Measurements from ENCODE around the gene SCGB3A2.
"Not testable (repeated sequence)": the region's sequence is repeated elsewhere in the genome, so short reads cannot be mapped to it uniquely, and the experiment has no call there.

The SCGB3A2 gene

DNA sequence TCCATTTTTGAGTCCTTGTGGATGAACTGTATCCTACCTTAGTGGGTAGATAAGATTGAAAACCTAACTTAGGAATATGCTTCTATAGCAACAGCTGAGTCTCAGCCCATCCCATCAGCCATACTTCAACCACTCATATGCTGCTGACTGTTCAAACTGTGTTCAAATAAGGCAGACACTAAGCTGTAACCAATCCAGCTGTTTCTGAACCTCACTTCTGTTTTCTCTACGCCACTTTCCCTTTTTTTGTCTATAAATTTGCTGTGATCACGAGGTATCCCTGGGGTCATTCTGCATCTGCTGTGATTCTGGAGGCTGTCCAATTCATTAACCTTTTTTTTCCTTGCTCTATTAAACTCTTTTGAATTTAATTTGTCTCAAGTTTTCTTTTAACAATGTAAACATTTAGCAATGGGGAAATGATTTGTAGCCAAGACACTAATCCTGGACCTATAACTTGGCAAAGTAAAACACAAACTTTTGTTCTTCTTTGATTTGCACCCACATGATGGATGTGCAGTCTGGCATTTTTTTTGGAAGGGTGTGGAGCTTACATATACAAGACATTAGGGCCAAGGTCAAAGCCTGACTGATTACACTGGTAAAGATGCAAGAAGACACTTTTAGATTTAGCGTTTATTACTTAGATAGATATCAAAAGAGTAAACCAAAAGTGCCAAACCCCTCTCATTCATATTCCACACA is 14.9 kb upstream of the SCGB3A2 start:
- no peak for DNase-seq (ENCODE audit: low spot score)

- DNase-seq (ENCODE audit: low spot score) = no peak
Observed at GRCh38 chr5:147869112-147869511, 9.4 kb upstream of the SCGB3A2 start.

- not testable (repeated sequence) for DNase-seq (ENCODE audit: low spot score)
Observed at GRCh38 chr5:147869892-147870291, 8.6 kb upstream of the SCGB3A2 start.

DNA sequence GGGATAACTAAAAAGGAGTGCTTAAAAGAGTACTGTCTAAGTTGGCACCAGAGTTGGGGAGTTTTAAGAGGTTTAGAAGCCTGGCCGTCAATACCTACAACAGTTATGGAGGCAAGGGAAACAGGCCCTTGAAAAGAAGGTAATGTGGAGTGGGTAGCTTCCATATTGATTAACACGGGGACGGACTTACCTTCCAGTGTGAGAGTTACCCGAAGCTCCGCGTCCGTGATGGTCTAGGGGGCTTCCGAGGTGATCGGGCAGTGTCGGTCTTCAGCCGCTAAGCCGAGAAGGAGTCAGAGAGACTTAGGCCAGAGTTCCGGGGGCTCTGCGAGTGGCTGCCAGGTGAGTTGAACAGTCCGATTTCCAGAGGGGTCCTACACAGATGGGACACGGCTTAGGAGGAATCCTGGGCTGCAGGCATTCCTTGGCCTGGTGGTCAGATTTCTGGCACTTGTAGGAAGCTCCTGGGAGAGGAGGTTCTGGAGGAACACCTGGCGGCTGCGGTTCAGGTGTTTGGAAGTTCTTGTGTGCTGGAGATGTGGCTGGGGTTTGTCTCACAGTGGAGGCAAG is 6.4 kb upstream of the SCGB3A2 start:
- DNase-seq (ENCODE audit: low spot score) = not testable (repeated sequence)

DNA sequence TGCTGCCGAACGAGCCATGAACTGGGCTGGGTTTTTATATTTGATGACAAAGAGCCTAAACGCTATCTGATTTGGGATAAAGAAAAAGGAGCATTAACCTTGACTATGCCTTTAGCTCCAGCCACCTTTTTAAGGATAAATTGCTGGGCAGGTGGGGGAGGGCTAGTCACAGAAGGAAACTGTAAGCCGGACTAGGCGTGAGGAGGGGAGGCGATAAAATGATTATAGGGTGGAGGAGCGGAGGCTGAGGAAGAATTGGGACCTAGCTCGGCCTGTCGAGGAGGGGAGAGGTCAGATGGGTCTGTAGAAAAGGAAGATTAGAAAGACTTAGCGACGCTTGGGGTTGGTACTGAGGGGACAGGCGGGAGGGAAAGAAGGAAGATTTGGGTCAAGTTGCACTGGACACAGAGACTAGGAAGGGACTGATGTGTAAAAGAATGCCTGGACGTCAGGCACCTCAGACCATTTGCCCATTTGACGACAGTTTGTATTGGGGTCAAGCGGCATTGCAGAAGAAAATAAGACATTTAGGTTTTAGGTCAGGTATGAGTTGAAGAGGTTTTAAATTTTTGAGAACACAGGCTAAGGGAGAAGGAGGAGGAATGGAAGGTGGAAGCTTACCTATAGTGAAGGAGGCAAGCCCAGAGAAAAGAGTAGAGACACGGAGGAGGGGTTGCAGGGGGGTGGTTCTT is 5.6 kb upstream of the SCGB3A2 start:
- DNase-seq (ENCODE audit: low spot score) = not testable (repeated sequence)

DNA sequence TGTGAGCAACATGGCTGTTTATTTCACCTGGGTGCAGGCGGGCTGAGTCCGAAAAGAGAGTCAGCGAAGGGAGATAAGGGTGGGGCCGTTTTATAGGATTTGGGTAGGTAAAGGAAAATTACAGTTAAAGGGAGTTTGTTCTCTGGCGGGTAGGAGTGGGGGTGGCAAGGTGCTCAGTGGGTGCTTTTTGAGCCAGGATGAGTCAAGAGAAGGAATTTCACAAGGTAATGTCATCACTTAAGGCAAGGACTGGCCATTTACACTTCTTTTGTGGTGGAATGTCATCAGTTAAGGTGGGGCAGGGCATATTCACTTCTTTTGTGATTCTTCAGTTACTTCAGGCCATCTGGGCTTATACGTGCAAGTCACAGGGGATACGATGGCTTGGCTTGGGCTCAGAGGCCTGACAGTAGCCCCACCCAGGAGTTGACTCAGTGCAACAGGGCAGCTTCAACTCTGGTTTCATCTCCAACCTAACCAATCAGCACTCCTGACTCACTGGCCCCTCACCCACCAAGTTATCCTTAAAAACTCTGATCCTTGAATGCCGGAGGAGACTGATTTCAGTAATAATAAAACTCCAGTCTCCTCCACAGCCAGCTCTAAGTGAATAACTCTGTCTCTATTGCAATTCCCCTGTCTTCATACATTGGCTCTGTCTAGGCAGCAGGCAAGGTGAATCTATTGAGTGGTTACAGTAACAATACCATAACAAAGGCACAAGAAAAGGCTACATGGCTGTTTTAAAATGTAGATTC is 4.2 kb upstream of the SCGB3A2 start:
- not testable (repeated sequence) for DNase-seq (ENCODE audit: low spot score)

DNA sequence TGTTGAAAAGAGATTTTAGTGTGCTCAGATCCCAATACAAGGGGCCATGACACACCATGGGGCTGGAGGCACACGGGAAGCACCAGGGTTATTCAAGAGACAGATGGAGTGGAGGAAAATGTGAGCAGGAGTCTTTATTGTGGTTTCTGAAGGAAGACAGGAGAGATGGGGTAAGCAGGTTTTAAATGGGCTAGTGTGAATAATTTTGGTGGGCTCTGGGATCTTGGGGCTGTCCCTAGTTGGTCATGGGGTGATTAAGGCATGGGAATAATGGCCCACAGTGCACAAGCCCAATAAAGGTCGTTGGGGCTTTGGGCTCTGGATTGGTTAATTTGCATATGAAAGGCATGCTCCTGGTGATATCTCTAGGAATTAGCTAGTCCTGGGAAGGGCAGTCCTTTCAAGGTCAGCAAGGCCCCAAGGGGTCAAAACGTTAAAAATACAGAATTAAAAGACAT is 3.6 kb upstream of the SCGB3A2 start:
- no peak for DNase-seq (ENCODE audit: low spot score)

GRCh38 chr5:147876141-147876540 is 2.4 kb upstream of the SCGB3A2 start:
- DNase-seq (ENCODE audit: low spot score) = no peak

DNA sequence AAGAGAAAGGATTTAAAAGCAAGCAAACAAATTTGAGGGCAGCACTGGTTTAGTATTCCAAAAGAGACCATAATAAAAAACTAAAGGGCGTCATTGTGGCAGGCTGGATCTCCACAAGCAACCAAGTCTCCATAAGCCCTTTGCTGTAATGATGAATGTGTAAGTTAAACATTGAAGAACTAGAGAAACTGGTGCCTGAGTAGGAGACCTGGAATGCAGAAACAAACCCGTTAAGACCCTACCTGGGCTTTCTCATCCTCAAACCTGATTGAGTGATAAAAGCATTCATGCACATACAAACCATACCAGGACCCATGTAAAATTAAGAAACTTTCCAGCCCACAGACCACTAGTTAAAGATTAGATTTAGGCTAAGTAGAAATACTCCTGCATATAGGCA is 1.9 kb upstream of the SCGB3A2 start:
- no peak for DNase-seq (ENCODE audit: low spot score)

- DNase-seq (ENCODE audit: low spot score) = no peak
Observed at GRCh38 chr5:147879784-147880183, 1.3 kb downstream of the SCGB3A2 start.

DNA sequence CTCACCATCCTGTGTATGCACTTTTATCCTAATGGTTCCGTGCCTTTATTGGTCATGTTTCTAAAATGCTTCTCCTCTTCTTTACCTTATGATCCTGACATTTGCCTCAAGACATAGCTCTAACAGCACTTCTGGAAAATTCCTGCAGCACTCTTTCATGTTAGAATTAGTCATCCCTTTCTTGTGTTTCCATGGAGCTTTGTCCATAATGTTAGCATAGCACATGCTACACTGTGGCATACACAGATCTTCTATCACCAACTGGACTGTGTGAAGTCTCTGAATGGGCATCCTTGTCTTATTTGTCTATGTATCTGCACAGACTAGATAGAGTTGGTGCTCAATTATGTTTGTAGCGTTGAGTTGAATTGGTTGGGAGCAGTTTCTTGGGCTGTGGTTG is 2.0 kb downstream of the SCGB3A2 start:
- DNase-seq (ENCODE audit: low spot score) = no peak

DNA sequence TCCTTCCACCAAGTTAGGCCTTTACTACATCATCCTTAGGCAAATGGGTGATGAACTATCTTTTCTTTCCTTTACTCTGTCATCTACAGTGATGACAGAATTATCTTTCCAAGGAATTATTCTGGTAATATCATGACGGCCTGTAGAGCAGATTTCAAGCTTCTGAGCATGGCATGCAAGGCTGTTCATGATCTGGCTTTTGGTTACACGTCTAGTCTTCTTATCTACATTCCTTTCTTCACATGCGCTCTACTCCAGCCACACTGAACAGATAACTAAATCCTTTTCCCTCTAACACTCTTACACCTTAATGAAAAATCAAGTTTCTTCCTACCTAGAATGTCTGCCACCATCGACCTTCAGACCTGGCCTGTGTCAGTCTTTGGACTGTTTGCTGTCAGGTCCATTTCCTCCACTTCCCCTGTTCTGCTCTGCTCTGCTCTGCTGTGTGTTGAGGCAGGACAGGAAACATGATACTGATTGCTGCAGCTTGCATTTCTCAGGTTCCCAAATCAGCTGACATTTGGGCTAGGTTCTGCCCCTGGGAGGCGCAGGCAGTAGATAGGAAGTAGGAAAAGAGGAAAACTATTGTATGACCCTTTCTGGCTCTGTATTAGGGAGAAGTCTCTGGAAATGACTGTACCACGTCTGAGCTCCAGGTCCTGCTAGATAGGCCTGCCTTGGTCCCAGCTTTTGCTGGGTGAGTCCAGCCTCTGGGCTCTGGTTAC is 4.2 kb downstream of the SCGB3A2 start:
- DNase-seq (ENCODE audit: low spot score) = no peak

GRCh38 chr5:147887026-147887627 is 8.6 kb downstream of the SCGB3A2 start:
- no peak for DNase-seq (ENCODE audit: low spot score)

DNA sequence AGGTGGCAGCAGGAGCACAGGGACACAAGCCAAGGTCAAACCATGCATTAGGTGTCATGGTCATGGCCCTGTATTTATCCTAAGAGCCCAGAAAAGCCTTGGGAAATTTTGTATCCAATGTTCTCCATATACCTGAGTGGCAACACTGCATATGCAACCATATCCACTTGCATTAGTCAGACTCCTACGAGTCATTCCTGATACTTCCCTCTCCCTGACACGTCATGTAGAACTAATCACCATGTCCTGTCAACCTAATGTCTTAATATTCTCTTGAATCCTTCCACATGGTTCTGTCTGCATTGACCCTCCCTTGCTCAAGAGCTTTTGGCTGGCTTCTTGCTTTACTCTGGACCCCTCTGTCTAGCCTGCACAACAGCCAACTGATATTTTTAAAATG is 9.4 kb downstream of the SCGB3A2 start:
- no peak for DNase-seq (ENCODE audit: low spot score)

GRCh38 chr5:147892696-147893296 is 14.3 kb downstream of the SCGB3A2 start:
- no peak for DNase-seq (ENCODE audit: low spot score)

DNA sequence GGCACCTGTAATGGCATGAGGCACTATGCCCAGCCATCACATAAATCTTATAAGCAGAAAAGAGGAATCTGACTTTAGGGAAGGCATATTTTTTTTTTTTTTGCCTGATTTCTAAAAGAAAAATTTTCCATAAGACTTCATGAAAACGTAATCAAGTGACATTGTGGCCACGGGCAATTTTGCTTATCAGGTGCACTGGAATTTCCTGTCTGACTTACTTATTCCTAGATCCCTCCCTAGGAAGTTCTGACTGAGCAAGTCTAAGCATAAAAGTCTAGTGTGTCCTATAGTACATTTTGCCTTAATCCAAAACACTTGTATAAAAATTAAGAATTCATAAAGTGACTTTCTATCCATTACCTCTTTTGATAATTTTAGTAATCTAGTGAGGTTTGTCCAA is 15.3 kb downstream of the SCGB3A2 start:
- no peak for DNase-seq (ENCODE audit: low spot score)

DNA sequence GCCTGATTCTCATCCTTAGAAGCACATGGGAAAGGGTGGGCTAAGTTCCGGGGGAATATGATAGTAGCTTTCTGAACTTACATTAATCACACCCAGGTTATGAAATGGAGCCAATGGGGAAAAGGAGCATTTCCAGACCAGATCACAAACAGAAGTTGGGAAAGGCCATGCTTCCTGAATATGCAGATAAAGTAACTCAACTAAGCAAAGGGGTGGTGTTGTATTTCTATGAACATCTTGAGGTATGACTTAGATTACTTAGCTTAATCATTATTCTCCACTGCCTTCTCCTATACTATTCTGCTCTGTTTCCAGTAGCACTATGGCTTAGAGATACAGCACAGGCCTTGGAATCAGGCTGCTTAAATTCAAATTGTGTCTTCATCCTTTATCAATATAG is 17.4 kb downstream of the SCGB3A2 start:
- no peak for DNase-seq (ENCODE audit: low spot score)

DNA sequence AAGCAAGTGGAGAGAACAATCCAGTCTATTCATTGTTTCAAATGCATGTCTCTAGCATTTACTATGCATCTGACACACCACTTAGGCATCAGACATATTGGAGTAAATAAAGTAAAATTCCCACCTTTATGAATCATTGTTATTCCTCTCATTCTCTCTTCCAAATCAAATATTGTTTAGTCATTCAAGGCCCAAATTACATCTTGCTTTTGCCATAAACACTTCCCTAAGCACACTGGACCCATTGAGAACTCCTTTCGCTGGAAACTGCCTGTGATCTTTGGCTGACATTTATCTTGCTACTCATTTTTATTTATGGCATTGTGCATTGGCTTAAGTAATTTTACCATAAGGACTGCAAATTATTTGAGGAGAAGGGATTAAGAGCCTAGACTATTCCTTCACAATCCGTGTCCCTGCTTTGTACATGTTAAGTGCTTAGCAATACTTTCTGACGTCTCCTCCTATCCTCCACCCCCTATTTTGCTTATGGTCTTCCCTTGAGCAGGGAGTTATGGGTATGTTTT is 20.4 kb downstream of the SCGB3A2 start:
- DNase-seq (ENCODE audit: low spot score) = no peak

- DNase-seq (ENCODE audit: low spot score) = no peak
Observed at GRCh38 chr5:147901599-147902039, 23.1 kb downstream of the SCGB3A2 start.

DNA sequence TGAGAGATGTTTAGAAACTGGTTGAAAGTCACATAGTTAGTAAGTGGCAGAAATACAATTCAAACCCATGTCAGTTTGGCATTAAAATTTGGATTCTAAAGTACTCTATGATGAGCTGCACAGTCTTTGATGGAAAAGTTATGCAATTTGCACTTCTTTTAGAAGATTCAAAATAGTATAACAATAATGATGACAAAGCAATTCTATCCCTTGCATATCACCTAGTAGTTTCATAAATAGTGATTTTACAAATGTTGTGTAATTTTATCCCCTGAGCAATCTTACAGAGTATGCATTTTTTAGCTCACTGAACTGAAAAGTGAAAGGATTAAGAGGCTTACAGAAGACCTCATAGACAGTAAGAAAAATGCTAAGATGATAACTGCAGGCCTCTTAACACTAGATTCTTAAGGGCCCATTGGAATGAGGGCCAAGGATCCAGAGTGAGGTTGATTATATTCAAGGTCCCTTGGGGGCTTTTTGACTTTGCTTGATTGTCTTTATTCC is 24.2 kb downstream of the SCGB3A2 start:
- no peak for DNase-seq (ENCODE audit: low spot score)

DNA sequence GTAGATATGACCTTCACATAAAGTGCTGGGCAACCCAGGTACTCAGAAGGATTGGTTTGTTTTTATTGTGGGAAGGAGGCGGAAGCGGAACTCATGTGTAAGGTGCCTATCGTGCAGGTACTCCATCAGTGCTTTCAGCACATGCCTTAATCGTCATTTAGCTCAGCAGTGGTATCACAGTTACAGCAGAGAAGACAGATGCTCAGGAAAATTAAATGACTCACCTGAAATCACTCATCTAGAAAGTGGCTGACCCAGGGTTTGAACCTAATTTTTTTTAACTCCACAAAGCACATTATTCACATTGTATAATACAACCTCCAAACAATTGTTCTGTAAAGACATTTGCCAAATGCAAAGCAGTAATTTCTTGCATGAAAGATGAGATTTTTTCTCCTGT is 25.6 kb downstream of the SCGB3A2 start:
- no peak for DNase-seq (ENCODE audit: low spot score)
